AG10803 (cell line): Measurements from ENCODE around the gene RPS6KA4.

Experiments
- DNase-seq: peaks from one replicate; pipeline ENCODE4 v3.0.0; 2010; ENCODE audit warnings: low read depth
- H3K4me3 ChIP-seq: 2 replicates; pipeline ENCODE4 v1.5.1; 2011; ENCODE audit warnings: mild to moderate bottlenecking, low read length, control low read depth
- CTCF ChIP-seq: conservative IDR thresholded peaks from 2 replicates; pipeline ENCODE4 v1.5.1; 2011; ENCODE audit warnings: mild to moderate bottlenecking, low read length, control low read depth, inconsistent platforms

The RPS6KA4 gene

GRCh38 chr11:64371201-64371600 is 12.2 kb downstream of the RPS6KA4 start:
- DNase-seq = no peak
- H3K4me3 ChIP-seq = no peak overlapping the region
- TF ChIP-seq CTCF = no peak

- no peak overlapping the region for H3K4me3 ChIP-seq
- TF ChIP-seq CTCF = no peak
- DNase-seq = no peak
Measured at GRCh38 chr11:64372021-64372420, 13.1 kb downstream of the RPS6KA4 start.

GRCh38 chr11:64372802-64373597 is 14.0 kb downstream of the RPS6KA4 start:
- TF ChIP-seq CTCF = no peak
- no peak overlapping the region for H3K4me3 ChIP-seq
- DNase-seq = peak; percentile 48

GRCh38 chr11:64373598-64373974 is 14.6 kb downstream of the RPS6KA4 start:
- no peak overlapping the region for H3K4me3 ChIP-seq
- no peak for TF ChIP-seq CTCF
- no peak for DNase-seq

GRCh38 chr11:64376071-64376470 is 17.1 kb downstream of the RPS6KA4 start:
- no peak for TF ChIP-seq CTCF
- no peak for DNase-seq
- H3K4me3 ChIP-seq = no peak overlapping the region

GRCh38 chr11:64378335-64378880 is 19.4 kb downstream of the RPS6KA4 start:
- DNase-seq = peak; percentile 20
- no peak overlapping the region for H3K4me3 ChIP-seq
- no peak for TF ChIP-seq CTCF

- no peak for TF ChIP-seq CTCF
- DNase-seq = no peak
- H3K4me3 ChIP-seq = no peak overlapping the region
Measured at GRCh38 chr11:64379160-64379559, 20.2 kb downstream of the RPS6KA4 start.
